HCT116 (cell line): ENCODE results near the gene THBS3. TPM values are rescaled to one million over a fixed set of nuclear protein-coding genes. Genes with fewer than 3 reads are reported as not detected.

Experiments used
- ATAC-seq: fragments of 200-7000 bp; cut with Tn5 transposase; 2 replicates; pipeline ENCODE4 v1.9.1; 2020; ENCODE audit warnings: mild to moderate bottlenecking, moderate library complexity
- BruUV-seq: library from RNA; stranded (reverse); fragments of 400-500 nt; replicated peaks from 2 replicates; lab custom pipeline; 2021; lab: Mats Ljungman, UMichigan
- CTCF ChIA-PET: fragments of 300-600 bp; sonication (Branson Sonifier 250); formaldehyde crosslinking; loops from one replicate; lab custom pipeline; 2021; ENCODE audit warnings: antibody characterized with exemption; lab: Charles Lee
- POLR2A ChIA-PET: fragments of 300-600, 350-600 bp; sonication (Branson Sonifier 250); formaldehyde crosslinking; loops from one replicate; lab custom pipeline; 2021; ENCODE audit warnings: antibody characterized with exemption; lab: Charles Lee
- RAD21 ChIA-PET, 2 experiments: fragments of 300-600 bp; sonication (Branson Sonifier 250); formaldehyde crosslinking; loops; one replicate each; lab custom pipeline; 2023; ENCODE audit warnings: low total read pairs in 2 of 2; ENCODE audit not compliant: uncharacterized antibody in 2 of 2, unreplicated experiment in 2 of 2, low non-redundant PET in 1 of 2; lab: Charles Lee
- DNase-seq: peaks from one replicate; pipeline ENCODE4 v3.0.0-alpha.2; 2010; ENCODE audit warnings: low read depth, low spot score
- H2AFZ ChIP-seq: fragments of 200-600 bp; shearing (Covaris generic), sonication (generic); 2 replicates; pipeline ENCODE4 v1.6.1; 2017; ENCODE audit warnings: low read depth, mixed run types, mixed read lengths, antibody characterized with exemption, low read length; ENCODE audit not compliant: poor library complexity, severe bottlenecking
- H3K27ac ChIP-seq: 2 replicates; pipeline ENCODE4 v1.5.1; 2012; ENCODE audit warnings: low read depth, low read length
- H3K27me3 ChIP-seq: fragments of 200-600 bp; sonication (generic); 2 replicates; pipeline ENCODE4 v1.6.1; 2016; ENCODE audit warnings: mixed run types, low read length, mixed read lengths; ENCODE audit not compliant: insufficient read depth
- H3K36me3 ChIP-seq, 2 experiments: fragments of 200-500 bp in 1 of 2; fragments of 200-600 bp in 1 of 2; sonication (Bioruptor generic) in 1 of 2; sonication (generic) in 1 of 2; 2 replicates each; pipeline versions ENCODE4 v1.5.1 to v1.6.1; 2014 to 2016; ENCODE audit warnings: low read length in 2 of 2, inconsistent platforms in 1 of 2, mixed read lengths in 1 of 2, mixed run types in 1 of 2; ENCODE audit not compliant: insufficient read depth in 2 of 2, control insufficient read depth in 1 of 2
- H3K4me1 ChIP-seq, 2 experiments: fragments of 200-600 bp in 1 of 2; sonication (generic) in 1 of 2; 2 replicates each; pipeline versions ENCODE4 v1.5.1 to v1.6.1; 2012 to 2017; ENCODE audit warnings: low read length in 2 of 2, inconsistent platforms in 1 of 2, mild to moderate bottlenecking in 1 of 2, mixed read lengths in 1 of 2, mixed run types in 1 of 2, moderate library complexity in 1 of 2; ENCODE audit not compliant: insufficient read depth in 2 of 2, control insufficient read depth in 1 of 2
- H3K4me2 ChIP-seq: fragments of 200-600 bp; sonication (generic); 2 replicates; pipeline ENCODE4 v1.6.1; 2017; ENCODE audit warnings: mixed run types, low read length, mixed read lengths
- H3K4me3 ChIP-seq, 2 experiments: fragments of 200-600 bp in 1 of 2; sonication (generic) in 1 of 2; replicated peaks in 1 of 2; 2 replicates each; pipeline ENCODE4 v1.5.1; 2011 to 2016; ENCODE audit warnings: low read length in 2 of 2, control low read depth in 1 of 2, low read depth in 1 of 2, mild to moderate bottlenecking in 1 of 2, mixed read lengths in 1 of 2, mixed run types in 1 of 2
- H3K79me2 ChIP-seq: fragments of 200-600 bp; sonication (generic); 2 replicates; pipeline ENCODE4 v1.6.1; 2017; ENCODE audit warnings: mild to moderate bottlenecking, mixed run types, low read length, moderate library complexity, mixed read lengths; ENCODE audit not compliant: insufficient read depth
- H3K9ac ChIP-seq: fragments of 200-600 bp; sonication (generic); 2 replicates; pipeline ENCODE4 v1.6.1; 2016; ENCODE audit warnings: low read length, mixed read lengths
- H3K9me2 ChIP-seq: fragments of 200-600 bp; sonication (generic), shearing (Covaris generic); 2 replicates; pipeline ENCODE4 v1.6.1; 2017; ENCODE audit warnings: mixed run types, mild to moderate bottlenecking, moderate library complexity; ENCODE audit not compliant: insufficient read depth
- H3K9me3 ChIP-seq, 2 experiments: fragments of 200-500 bp in 1 of 2; fragments of 200-600 bp in 1 of 2; sonication (Bioruptor generic) in 1 of 2; sonication (generic) in 1 of 2; 2 replicates each; pipeline ENCODE4 v1.6.1; 2014 to 2017; ENCODE audit warnings: low read length in 2 of 2, mixed read lengths in 2 of 2, inconsistent platforms in 1 of 2, low read depth in 1 of 2, mild to moderate bottlenecking in 1 of 2, mixed run types in 1 of 2, moderate library complexity in 1 of 2; ENCODE audit not compliant: control insufficient read depth in 1 of 2, insufficient read depth in 1 of 2
- H4K20me1 ChIP-seq: fragments of 200-600 bp; sonication (generic), shearing (Covaris generic); 2 replicates; pipeline ENCODE4 v1.6.1; 2017; ENCODE audit warnings: mixed run types, mild to moderate bottlenecking, moderate library complexity; ENCODE audit not compliant: insufficient read depth
- CEBPB ChIP-seq: IDR thresholded peaks from 2 replicates; pipeline ENCODE4 v1.6.1; 2012; ENCODE audit warnings: low read depth
- EGR1 ChIP-seq: IDR thresholded peaks from 2 replicates; pipeline ENCODE4 v1.6.1; 2012; ENCODE audit warnings: low read depth
- JUND ChIP-seq: IDR thresholded peaks from 2 replicates; pipeline ENCODE4 v1.6.1; 2012
- YY1 ChIP-seq: IDR thresholded peaks from 2 replicates; pipeline ENCODE4 v1.6.1; 2011; ENCODE audit warnings: low read length, low read depth, moderate library complexity, mild to moderate bottlenecking; ENCODE audit not compliant: insufficient replicate concordance; ENCODE audit errors: extremely low read depth
- intact Hi-C: fragments of 100-400 bp; cut with micrococcal nuclease; formaldehyde crosslinking; loops from 2 replicates; pipeline ENCODE4 v1.10.0; 2022
- total RNA-seq: library from RNA; stranded (reverse); gene quantifications from one replicate; pipeline ENCODE4 v1.2.1, GENCODE V29; 2021; ENCODE audit not compliant: unreplicated experiment
- TF ChIP-seq, protein P1 (sequence below): IDR thresholded peaks from 2 replicates; pipeline ENCODE4 v1.6.1; 2012; ENCODE audit warnings: low read depth
- TF ChIP-seq, protein P2 (sequence below): IDR thresholded peaks from 2 replicates; pipeline ENCODE4 v1.6.1; 2012

Gene THBS3
- total RNA-seq, 1 experiment from 2014 or later = 15.9 TPM

- Histone ChIP-seq H3K27ac (no peak overlapping the region), H3K79me2 (peaks cover 25% of the 10 kb centered on the region), H2AFZ (no peak overlapping the region), H4K20me1 (no peaks in the 10 kb centered on the region)
- POLR2A ChIA-PET = no interaction called here
- BruUV-seq = no TSS peak
- TF ChIP-seq, protein P1, sequence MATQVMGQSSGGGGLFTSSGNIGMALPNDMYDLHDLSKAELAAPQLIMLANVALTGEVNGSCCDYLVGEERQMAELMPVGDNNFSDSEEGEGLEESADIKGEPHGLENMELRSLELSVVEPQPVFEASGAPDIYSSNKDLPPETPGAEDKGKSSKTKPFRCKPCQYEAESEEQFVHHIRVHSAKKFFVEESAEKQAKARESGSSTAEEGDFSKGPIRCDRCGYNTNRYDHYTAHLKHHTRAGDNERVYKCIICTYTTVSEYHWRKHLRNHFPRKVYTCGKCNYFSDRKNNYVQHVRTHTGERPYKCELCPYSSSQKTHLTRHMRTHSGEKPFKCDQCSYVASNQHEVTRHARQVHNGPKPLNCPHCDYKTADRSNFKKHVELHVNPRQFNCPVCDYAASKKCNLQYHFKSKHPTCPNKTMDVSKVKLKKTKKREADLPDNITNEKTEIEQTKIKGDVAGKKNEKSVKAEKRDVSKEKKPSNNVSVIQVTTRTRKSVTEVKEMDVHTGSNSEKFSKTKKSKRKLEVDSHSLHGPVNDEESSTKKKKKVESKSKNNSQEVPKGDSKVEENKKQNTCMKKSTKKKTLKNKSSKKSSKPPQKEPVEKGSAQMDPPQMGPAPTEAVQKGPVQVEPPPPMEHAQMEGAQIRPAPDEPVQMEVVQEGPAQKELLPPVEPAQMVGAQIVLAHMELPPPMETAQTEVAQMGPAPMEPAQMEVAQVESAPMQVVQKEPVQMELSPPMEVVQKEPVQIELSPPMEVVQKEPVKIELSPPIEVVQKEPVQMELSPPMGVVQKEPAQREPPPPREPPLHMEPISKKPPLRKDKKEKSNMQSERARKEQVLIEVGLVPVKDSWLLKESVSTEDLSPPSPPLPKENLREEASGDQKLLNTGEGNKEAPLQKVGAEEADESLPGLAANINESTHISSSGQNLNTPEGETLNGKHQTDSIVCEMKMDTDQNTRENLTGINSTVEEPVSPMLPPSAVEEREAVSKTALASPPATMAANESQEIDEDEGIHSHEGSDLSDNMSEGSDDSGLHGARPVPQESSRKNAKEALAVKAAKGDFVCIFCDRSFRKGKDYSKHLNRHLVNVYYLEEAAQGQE = no peak
- TF ChIP-seq YY1 = no peak
- TF ChIP-seq JUND = no peak
- TF ChIP-seq CEBPB = no peak
- TF ChIP-seq, protein P2, sequence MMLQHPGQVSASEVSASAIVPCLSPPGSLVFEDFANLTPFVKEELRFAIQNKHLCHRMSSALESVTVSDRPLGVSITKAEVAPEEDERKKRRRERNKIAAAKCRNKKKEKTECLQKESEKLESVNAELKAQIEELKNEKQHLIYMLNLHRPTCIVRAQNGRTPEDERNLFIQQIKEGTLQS = no peak
- no peak for TF ChIP-seq EGR1
- TF ChIP-seq, all 23 proteins: peak for 0
- peaks cover 9 to 38% of the 10 kb centered on the region in 2 experiments; a peak in 3 of 4 replicates for H3K4me1 ChIP-seq
- H3K27me3 ChIP-seq = no peaks in the 10 kb centered on the region
- H3K9me2 ChIP-seq = no peaks in the 10 kb centered on the region
- CTCF ChIA-PET = interaction anchor here (0.7 to 3.6 kb wide), 2 partner anchors 12 to 79 kb away, joined by 4 to 21 read pairs; no protein-coding TSS in a partner anchor
- RAD21 ChIA-PET = no interaction called here
- H3K9me3 ChIP-seq = no peaks in the 10 kb centered on the region
- intact Hi-C loops = loop anchor here (10.0 kb wide), 1 partner anchor 154 kb away; the partner anchor contains the start of gene RUSC1
- no peak overlapping the region for H3K4me3 ChIP-seq
- H3K36me3 ChIP-seq = peaks cover 2 to 7% of the 10 kb centered on the region in 2 experiments; a peak in 3 of 4 replicates
- no peak overlapping the region for H3K9ac ChIP-seq
- ATAC-seq = no peak
- H3K4me2 ChIP-seq = no peak overlapping the region
- no peak for DNase-seq
These were observed 36.9 kb downstream of the THBS3 start for GRCh38 chr1:155170806-155171205.
